HepG2 (cell line): ENCODE measurements around the gene SYNPO. TPM values are rescaled to one million over a fixed set of nuclear protein-coding genes. Genes with fewer than 3 reads are reported as not detected.

Experiments used
- ATAC-seq: fragments of 200-7000 bp; cut with Tn5 transposase; 3 replicates; pipeline ENCODE4 v1.9.1; 2020; ENCODE audit warnings: mild to moderate bottlenecking, moderate library complexity
- BruUV-seq: library from RNA; stranded (reverse); fragments of 400-500 nt; replicated peaks from 2 replicates; lab custom pipeline; 2021; lab: Mats Ljungman, UMichigan
- CTCF ChIA-PET: fragments of 300-600 bp; formaldehyde crosslinking; extraction: SDS; loops from one replicate; lab custom pipeline; 2021; ENCODE audit warnings: low total read pairs, inconsistent platforms, low intra/inter-chr PET ratio; lab: Yijun Ruan, JAX
- POLR2A ChIA-PET: fragments of 350-600 bp; sonication (Branson Sonifier 250); formaldehyde crosslinking; loops from one replicate; lab custom pipeline; 2020; ENCODE audit warnings: antibody characterized with exemption, inconsistent platforms; lab: Yijun Ruan, JAX
- DNase-seq: peaks from one replicate; pipeline ENCODE4 v3.0.0-alpha.2; 2015; ENCODE audit warnings: low spot score
- FAIRE-seq: peaks from 3 replicates; lab custom pipeline; 2011; peaks lifted over from hg19 to GRCh38; lab: Jason Lieb, UNC
- H2AFZ ChIP-seq: one replicate; pipeline ENCODE4 v1.6.1; 2011; ENCODE audit warnings: low read length, inconsistent platforms
- H3K27ac ChIP-seq: fragments of 300-600 bp; 3 replicates; pipeline ENCODE4 v1.8.0; 2011; ENCODE audit warnings: mixed run types, mild to moderate bottlenecking, mixed read lengths, low read length, inconsistent platforms; ENCODE audit not compliant: insufficient read depth; ENCODE audit errors: extremely low read length
- H3K27me3 ChIP-seq, 2 experiments: fragments of 200-600 bp in 1 of 2; 2 replicates in 1 of 2; 3 replicates in 1 of 2; pipeline versions ENCODE4 v1.6.0 to v1.8.0; 2011; ENCODE audit warnings: low read length in 2 of 2, mild to moderate bottlenecking in 2 of 2, moderate library complexity in 2 of 2, inconsistent platforms in 1 of 2; ENCODE audit not compliant: insufficient read depth in 2 of 2, control insufficient read depth in 1 of 2
- H3K36me3 ChIP-seq, 2 experiments: fragments of 200-600 bp in 1 of 2; replicated peaks in 1 of 2; 2 replicates in 1 of 2; 3 replicates in 1 of 2; pipeline versions ENCODE4 v1.5.1 to v1.8.0; 2011; ENCODE audit warnings: low read length in 2 of 2, inconsistent platforms in 1 of 2; ENCODE audit not compliant: insufficient read depth in 2 of 2, control insufficient read depth in 1 of 2
- H3K4me1 ChIP-seq: 2 replicates; pipeline ENCODE4 v1.5.1; 2012; ENCODE audit warnings: low read length, inconsistent platforms; ENCODE audit not compliant: insufficient read depth
- H3K4me2 ChIP-seq: 2 replicates; pipeline ENCODE4 v1.6.0; 2011; ENCODE audit warnings: low read depth, low read length, inconsistent platforms
- H3K4me3 ChIP-seq, 3 experiments: fragments of 200-600 bp in 1 of 3; sonication (generic), shearing (Covaris generic) in 1 of 3; replicated peaks in 1 of 3; 2 replicates each; pipeline ENCODE4 v1.5.1; 2011 to 2016; ENCODE audit warnings: low read length in 3 of 3, inconsistent platforms in 2 of 3, low read depth in 2 of 3, mild to moderate bottlenecking in 2 of 3, control low read depth in 1 of 3, mixed read lengths in 1 of 3; ENCODE audit not compliant: insufficient read depth in 1 of 3
- H3K79me2 ChIP-seq: one replicate; pipeline ENCODE4 v1.6.1; 2011; ENCODE audit warnings: low read length, inconsistent platforms; ENCODE audit not compliant: insufficient read depth
- H3K9ac ChIP-seq: 2 replicates; pipeline ENCODE4 v1.6.0; 2011; ENCODE audit warnings: mild to moderate bottlenecking, low read depth, low read length, inconsistent platforms; ENCODE audit not compliant: insufficient read depth
- H3K9me3 ChIP-seq: 2 replicates; pipeline ENCODE4 v1.5.1; 2012; ENCODE audit warnings: mild to moderate bottlenecking, low read length
- H4K20me1 ChIP-seq: 2 replicates; pipeline ENCODE4 v1.6.0; 2011; ENCODE audit warnings: inconsistent platforms, mild to moderate bottlenecking, low read length, moderate library complexity; ENCODE audit not compliant: insufficient read depth
- HNRNPLL ChIP-seq: fragments of 200-400 bp; formaldehyde crosslinking; IDR thresholded peaks from 2 replicates; pipeline ENCODE4 v1.6.1; 2017; ENCODE audit warnings: mild to moderate bottlenecking, low read depth, low read length; ENCODE audit not compliant: poor library complexity, severe bottlenecking
- HOXA9 ChIP-seq: sonication (generic); formaldehyde crosslinking; IDR thresholded peaks from 2 replicates; pipeline ENCODE4 v1.8.1; 2022; ENCODE audit warnings: missing genetic modification reagents, mild to moderate bottlenecking, moderate library complexity, borderline replicate concordance
- KAT8 ChIP-seq: IDR thresholded peaks from 2 replicates; pipeline ENCODE4 v1.6.1; 2016; ENCODE audit warnings: missing genetic modification reagents, missing compliant biosample characterization
- ZFX ChIP-seq: sonication (generic); formaldehyde crosslinking; IDR thresholded peaks from 2 replicates; pipeline ENCODE4 v1.4.0; 2020; ENCODE audit warnings: mild to moderate bottlenecking, low read depth, missing genetic modification reagents, moderate library complexity
- ZNF260 ChIP-seq: sonication (generic); formaldehyde crosslinking; IDR thresholded peaks from 2 replicates; pipeline ENCODE4 v1.4.0; 2020; ENCODE audit warnings: missing genetic modification reagents, low read depth, mild to moderate bottlenecking, borderline replicate concordance
- WGBS: methylation state at CpG from one replicate; pipeline ENCODE4 v1.1.6; 2017; ENCODE audit warnings: low lambda C conversion rate; 5-methylcytosine and 5-hydroxymethylcytosine counted together
- in situ Hi-C: cut with HindIII; loops from 2 replicates; pipeline ENCODE4 v1.10.0; 2017; ENCODE audit warnings: low pct_unique_long_range_greater_than_20kb; ENCODE audit not compliant: extremely low pct_ligation_motif_present
- intact Hi-C: fragments of 100-400 bp; cut with micrococcal nuclease; formaldehyde crosslinking; loops from one replicate; pipeline ENCODE4 v1.10.0; 2022; ENCODE audit not compliant: unreplicated experiment
- polyA plus RNA-seq, 8 experiments: library from polyadenylated mRNA; depleted of rRNA in 3 of 8; stranded (reverse) in 7 of 8; unstranded in 1 of 8; fragments of >200 nt; fragmentation: Illumina TruSeq in 4 of 8; extraction: Trizol in 4 of 8; gene quantifications; 2 replicates each; pipeline versions ENCODE4 v1.2.1 to v1.2.3, GENCODE V29; 2011 to 2016; ENCODE audit warnings: low read depth in 4 of 8, missing spikeins in 1 of 8, mixed read lengths in 1 of 8; ENCODE audit not compliant: insufficient read depth in 1 of 8
- total RNA-seq, 5 experiments: library from RNA; depleted of rRNA; stranded (reverse); fragments of >200 nt; fragmentation: Illumina TruSeq; extraction: Trizol; gene quantifications; 2 replicates each; pipeline ENCODE4 v1.2.3, GENCODE V29; 2016; ENCODE audit warnings: low read depth in 1 of 5
- TF ChIP-seq, protein P1 (sequence below): sonication (generic); formaldehyde crosslinking; IDR thresholded peaks from 2 replicates; pipeline ENCODE4 v1.4.0; 2020; ENCODE audit warnings: missing genetic modification reagents

SYNPO gene
- total and polyA plus RNA-seq, 2 of the 13 experiments (the other 11 are each of a cell fraction or from before 2014, with no cell fraction given), result 0.09 to 0.30 TPM

GRCh38 chr5:150672237-150672883 lies 31.9 kb downstream of the SYNPO start:
- Histone ChIP-seq H3K4me3 (peak overlapping the region; percentile 52 to 68 (median 65)), H3K27me3 (peaks cover 2 to 27% of the 10 kb centered on the region in 2 experiments; a peak in 2 of 5 replicates), H4K20me1 (no peaks in the 10 kb centered on the region), H3K4me2 (peak overlapping the region; percentile 75), H3K4me1 (no peaks in the 10 kb centered on the region), H3K9ac (no peak overlapping the region), H3K9me3 (no peaks in the 10 kb centered on the region), H3K36me3 (no peaks in the 10 kb centered on the region), H3K79me2 (no peaks in the 10 kb centered on the region), H2AFZ (no peak overlapping the region), H3K27ac (no peak overlapping the region)
- FAIRE-seq, result no peak
- in situ Hi-C loops, result loop anchor here (25.0 kb wide), 1 partner anchor 210 kb away; no protein-coding TSS in a partner anchor
- WGBS, result 16% methylated on average over 18 of the region's 38 CpGs
- 0 out of 2 replicates have a peak, but pooled peaks have one; percentile 26 for TF ChIP-seq ZFX
- peak; percentile 56 for TF ChIP-seq HNRNPLL
- TF ChIP-seq KAT8 (CRISPR knock-in tag), result no peak
- no peak for TF ChIP-seq ZNF260 (CRISPR knock-in tag)
- no peak for TF ChIP-seq HOXA9 (CRISPR knock-in tag)
- TF ChIP-seq, protein P1, sequence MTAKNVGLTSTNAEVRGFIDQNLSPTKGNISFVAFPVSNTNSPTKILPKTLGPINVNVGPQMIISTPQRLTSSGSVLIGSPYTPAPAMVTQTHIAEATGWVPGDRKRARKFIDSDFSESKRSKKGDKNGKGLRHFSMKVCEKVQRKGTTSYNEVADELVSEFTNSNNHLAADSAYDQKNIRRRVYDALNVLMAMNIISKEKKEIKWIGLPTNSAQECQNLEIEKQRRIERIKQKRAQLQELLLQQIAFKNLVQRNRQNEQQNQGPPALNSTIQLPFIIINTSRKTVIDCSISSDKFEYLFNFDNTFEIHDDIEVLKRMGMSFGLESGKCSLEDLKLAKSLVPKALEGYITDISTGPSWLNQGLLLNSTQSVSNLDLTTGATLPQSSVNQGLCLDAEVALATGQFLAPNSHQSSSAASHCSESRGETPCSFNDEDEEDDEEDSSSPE, result 0 out of 2 replicates have a peak, but pooled peaks have one; percentile 18
- ChIA-PET CTCF (no interaction called here), POLR2A (no interaction called here)
- ATAC-seq, result peak; percentile 80
- no TSS peak for BruUV-seq
- intact Hi-C loops, result no loop called here
- no peak for DNase-seq
